PC-9 (cell line): Measurements from ENCODE around the gene AHI1. TPM values are rescaled to one million over a fixed set of nuclear protein-coding genes. Genes with fewer than 3 reads are reported as not detected.

Experiments used
- BruUV-seq: library from RNA; stranded (reverse); fragments of 400-500 nt; replicated peaks from 2 replicates; lab custom pipeline; 2021; lab: Mats Ljungman, UMichigan
- CTCF ChIA-PET: fragments of 300-600 bp; sonication (Branson Sonifier 250); formaldehyde crosslinking; loops from one replicate; lab custom pipeline; 2022; ENCODE audit warnings: antibody characterized with exemption; lab: Charles Lee
- POLR2A ChIA-PET: fragments of 300-600 bp; sonication (Branson Sonifier 250); formaldehyde crosslinking; loops from one replicate; lab custom pipeline; 2022; ENCODE audit warnings: antibody characterized with exemption; ENCODE audit not compliant: unreplicated experiment; lab: Charles Lee
- DNase-seq, 2 experiments: peaks; one replicate each; pipeline versions ENCODE4 v3.0.0 to v3.0.0-alpha.2; 2015 to 2022; ENCODE audit warnings: mixed read lengths in 1 of 2
- H2AFZ ChIP-seq: fragments of 200-600 bp; sonication (generic); 2 replicates; pipeline ENCODE4 v1.8.1; 2017; ENCODE audit warnings: antibody characterized with exemption
- H3F3A ChIP-seq: fragments of 200-600 bp; sonication (generic); 2 replicates; pipeline ENCODE4 v1.8.1; 2017; ENCODE audit warnings: antibody characterized with exemption, mild to moderate bottlenecking, low read depth; ENCODE audit not compliant: insufficient read depth
- H3K27ac ChIP-seq: fragments of 200-600 bp; sonication (generic); 2 replicates; pipeline ENCODE4 v1.6.1; 2016; ENCODE audit warnings: mixed run types
- H3K27me3 ChIP-seq: fragments of 200-600 bp; sonication (generic); 2 replicates; pipeline ENCODE4 v1.6.1; 2016; ENCODE audit warnings: low read depth, mixed run types; ENCODE audit not compliant: insufficient read depth
- H3K36me3 ChIP-seq: fragments of 200-600 bp; sonication (generic); 2 replicates; pipeline ENCODE4 v1.6.1; 2016; ENCODE audit warnings: low read depth, mixed run types
- H3K4me1 ChIP-seq: fragments of 200-600 bp; sonication (generic); replicated peaks from 2 replicates; pipeline ENCODE4 v1.6.1; 2016; ENCODE audit warnings: mixed run types; ENCODE audit not compliant: insufficient read depth
- H3K4me2 ChIP-seq: fragments of 200-600 bp; sonication (generic); 2 replicates; pipeline ENCODE4 v1.6.1; 2017; ENCODE audit warnings: mixed run types
- H3K4me3 ChIP-seq: fragments of 200-600 bp; sonication (generic); 2 replicates; pipeline ENCODE4 v1.6.1; 2016; ENCODE audit warnings: mixed run types
- H3K79me2 ChIP-seq: fragments of 200-600 bp; sonication (generic); 2 replicates; pipeline ENCODE4 v1.6.1; 2017; ENCODE audit warnings: low read depth, mixed run types
- H3K9me2 ChIP-seq: fragments of 200-600 bp; sonication (generic); 2 replicates; pipeline ENCODE4 v1.8.1; 2017; ENCODE audit warnings: mild to moderate bottlenecking; ENCODE audit not compliant: insufficient read depth
- H3K9me3 ChIP-seq: fragments of 200-600 bp; sonication (generic); 2 replicates; pipeline ENCODE4 v1.8.1; 2016; ENCODE audit warnings: low read depth; ENCODE audit not compliant: insufficient read depth
- H4K20me1 ChIP-seq: fragments of 200-600 bp; sonication (generic); 2 replicates; pipeline ENCODE4 v1.8.1; 2017; ENCODE audit not compliant: insufficient read depth
- CTCF ChIP-seq: fragments of 200-600 bp; sonication (generic); conservative IDR thresholded peaks from 2 replicates; pipeline ENCODE4 v1.6.1; 2017; ENCODE audit warnings: mixed run types, antibody characterized with exemption, mild to moderate bottlenecking, moderate library complexity
- EZH2 ChIP-seq: fragments of 200-600 bp; sonication (generic); IDR thresholded peaks from 2 replicates; pipeline ENCODE4 v1.8.0; 2017; ENCODE audit warnings: antibody characterized with exemption, low read depth
- intact Hi-C: fragments of 100-400 bp; cut with micrococcal nuclease; formaldehyde crosslinking; loops from one replicate; pipeline ENCODE4 v1.10.0; 2022; ENCODE audit not compliant: unreplicated experiment
- total RNA-seq: library from RNA; stranded (reverse); gene quantifications from 2 replicates; pipeline ENCODE4 v1.2.3, GENCODE V29; 2021

The AHI1 gene
- total RNA-seq, 1 experiment from 2014 or later, result 19.9 TPM

DNA sequence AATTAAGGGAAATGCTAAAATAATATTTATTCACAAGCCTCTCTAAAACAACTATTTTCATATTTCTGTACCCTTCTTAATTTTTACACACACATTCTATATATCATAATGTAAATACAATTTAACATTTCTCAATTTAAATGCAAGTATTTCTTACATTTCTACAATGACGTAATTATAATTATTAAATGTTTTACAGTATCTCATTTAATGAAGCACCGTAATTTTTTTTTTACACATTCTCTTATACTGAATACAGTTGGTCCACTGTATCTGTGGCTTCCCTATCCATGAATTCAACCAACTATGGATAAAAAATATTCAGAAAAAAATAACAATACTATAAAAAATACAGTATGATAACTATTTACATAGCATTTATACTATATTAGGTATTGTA is 85.7 kb downstream of the AHI1 start:
- no peak overlapping the region for H3K4me3 ChIP-seq
- H3K9me2 ChIP-seq, result 0 out of 2 replicates have a peak, but pooled peaks cover 7% of the 10 kb centered on the region
- H3K4me1 ChIP-seq, result no peaks in the 10 kb centered on the region
- no peaks in the 10 kb centered on the region for H3K27me3 ChIP-seq
- POLR2A ChIA-PET, result no interaction called here
- no peaks in the 10 kb centered on the region for H3K79me2 ChIP-seq
- CTCF ChIA-PET, result no interaction called here
- H4K20me1 ChIP-seq, result no peaks in the 10 kb centered on the region; the same call in 1 of the 2 replicates
- H2AFZ ChIP-seq, result no peak overlapping the region
- intact Hi-C loops, result no loop called here
- DNase-seq, result no peak
- no peak overlapping the region for H3K4me2 ChIP-seq
- BruUV-seq, result no TSS peak
- TF ChIP-seq CTCF, result no peak
- no peak for TF ChIP-seq EZH2
- 0 out of 2 replicates have a peak, but pooled peaks cover 9% of the 10 kb centered on the region for H3K36me3 ChIP-seq
- H3K27ac ChIP-seq, result no peak overlapping the region
- H3F3A ChIP-seq, result no peaks in the 10 kb centered on the region; the same call in 1 of the 2 replicates
- no peaks in the 10 kb centered on the region for H3K9me3 ChIP-seq

- intact Hi-C loops, result no loop called here
- Histone ChIP-seq H3K27ac (no peak overlapping the region), H3K9me2 (0 out of 2 replicates have a peak, but pooled peaks cover 7% of the 10 kb centered on the region), H3K27me3 (no peaks in the 10 kb centered on the region), H3K36me3 (0 out of 2 replicates have a peak, but pooled peaks cover 9% of the 10 kb centered on the region), H3K79me2 (no peaks in the 10 kb centered on the region), H3K4me3 (no peak overlapping the region), H3K4me1 (no peaks in the 10 kb centered on the region), H3K9me3 (no peaks in the 10 kb centered on the region), H4K20me1 (no peaks in the 10 kb centered on the region; the same call in 1 of the 2 replicates), H2AFZ (no peak overlapping the region), H3K4me2 (no peak overlapping the region), H3F3A (no peaks in the 10 kb centered on the region; the same call in 1 of the 2 replicates)
- DNase-seq, result no peak
- POLR2A ChIA-PET, result no interaction called here
- CTCF ChIA-PET, result no interaction called here
- TF ChIP-seq CTCF, result peak; percentile 56
- TF ChIP-seq EZH2, result no peak
- no TSS peak for BruUV-seq
Observed at GRCh38 chr6:135411339-135411738, 86.2 kb downstream of the AHI1 start.

DNA sequence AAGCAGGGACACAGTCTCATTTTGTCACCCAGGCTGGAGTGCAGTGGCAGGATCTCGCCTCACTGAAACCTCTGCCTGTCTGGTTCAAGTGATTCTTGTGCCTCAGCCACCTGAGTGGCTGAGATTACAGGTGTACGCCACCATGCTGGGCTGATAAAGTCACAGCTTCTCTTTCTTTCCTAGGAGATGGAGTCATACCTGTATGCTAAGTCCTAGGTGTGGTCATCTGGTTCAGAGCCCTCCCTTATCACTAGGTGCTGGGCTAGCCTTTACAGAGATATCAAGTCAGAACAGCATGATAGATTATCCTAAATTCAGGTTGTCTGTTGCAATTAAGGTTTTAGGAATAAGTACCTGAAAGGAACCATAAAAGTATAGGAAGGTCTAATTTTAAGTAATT is 86.7 kb downstream of the AHI1 start:
- no peak for TF ChIP-seq CTCF
- no peak for TF ChIP-seq EZH2
- 0 out of 2 replicates have a peak, but pooled peaks cover 9% of the 10 kb centered on the region for H3K36me3 ChIP-seq
- 0 out of 2 replicates have a peak, but pooled peaks cover 7% of the 10 kb centered on the region for H3K9me2 ChIP-seq
- intact Hi-C loops, result no loop called here
- POLR2A ChIA-PET, result no interaction called here
- H3K27me3 ChIP-seq, result no peaks in the 10 kb centered on the region
- no peak overlapping the region for H3K4me2 ChIP-seq
- DNase-seq, result no peak
- CTCF ChIA-PET, result no interaction called here
- H3K9me3 ChIP-seq, result no peaks in the 10 kb centered on the region
- H3F3A ChIP-seq, result no peaks in the 10 kb centered on the region; the same call in 1 of the 2 replicates
- H4K20me1 ChIP-seq, result no peaks in the 10 kb centered on the region; the same call in 1 of the 2 replicates
- H3K4me1 ChIP-seq, result no peaks in the 10 kb centered on the region
- no peak overlapping the region for H2AFZ ChIP-seq
- H3K4me3 ChIP-seq, result no peak overlapping the region
- no peak overlapping the region for H3K27ac ChIP-seq
- no peaks in the 10 kb centered on the region for H3K79me2 ChIP-seq
- no TSS peak for BruUV-seq
